HG03159 (cell line): ENCODE results near the gene RNF181.
"Not testable (repeated sequence)": the region's sequence is repeated elsewhere in the genome, so short reads cannot be mapped to it uniquely, and the experiment has no call there.

Experiments
- ATAC-seq: cut with Tn5 transposase; IDR thresholded peaks from one replicate; pipeline ENCODE4 v1.9.1; 2021; ENCODE audit warnings: mild to moderate bottlenecking, moderate library complexity; ENCODE audit not compliant: unreplicated experiment

The RNF181 gene

GRCh38 chr2:85577063-85577385 is 18.5 kb upstream of the RNF181 start:
- no peak for ATAC-seq

DNA sequence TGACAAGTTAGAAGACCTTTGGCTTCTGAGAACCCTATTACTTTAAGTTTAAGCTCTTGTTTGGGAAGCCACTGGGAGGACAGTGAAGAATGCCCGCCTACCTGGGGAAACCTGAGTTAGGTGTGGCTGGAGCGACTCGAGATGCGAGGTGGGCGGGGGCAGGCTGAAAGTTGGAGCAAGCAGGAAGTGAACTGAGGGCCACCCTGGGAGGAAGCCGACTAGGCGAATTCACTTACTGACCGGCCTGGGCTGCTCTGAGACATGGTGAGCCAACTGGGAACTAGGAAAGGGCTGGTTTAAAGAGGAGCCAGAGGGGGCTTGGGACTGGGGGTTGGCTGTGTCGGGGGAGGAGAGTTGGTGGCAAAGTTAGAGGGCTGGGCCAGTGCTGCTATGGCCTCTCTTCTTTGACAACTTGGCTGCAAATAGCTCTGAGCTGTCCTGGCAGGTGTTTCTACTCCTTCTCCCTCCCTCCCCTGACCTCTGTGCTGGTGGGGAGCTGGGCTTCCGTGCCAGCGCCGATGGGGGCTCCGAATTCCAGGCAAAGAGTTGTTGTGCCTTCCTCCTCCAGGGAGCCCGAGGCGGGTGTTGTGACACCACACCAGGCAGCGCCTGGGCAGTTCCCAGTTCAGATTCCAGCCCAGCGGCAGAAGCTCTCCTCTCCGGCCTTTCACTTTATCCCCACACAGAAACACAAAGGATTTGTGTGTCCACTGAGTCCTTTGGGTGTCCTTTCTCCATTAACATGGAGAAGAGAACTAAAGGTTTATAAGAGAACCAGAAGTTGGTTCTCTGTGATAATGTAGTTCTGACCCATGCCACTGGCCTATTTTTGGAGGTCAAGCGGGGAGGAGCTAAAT is 17.9 kb upstream of the RNF181 start, which contains the start of gene VAMP8:
Gene VAMP8, plus strand, starts transcription at position 201 of the 857 bp plus-strand sequence. Its CDS starts 61 bp downstream, at position 262.
- no peak for ATAC-seq

DNA sequence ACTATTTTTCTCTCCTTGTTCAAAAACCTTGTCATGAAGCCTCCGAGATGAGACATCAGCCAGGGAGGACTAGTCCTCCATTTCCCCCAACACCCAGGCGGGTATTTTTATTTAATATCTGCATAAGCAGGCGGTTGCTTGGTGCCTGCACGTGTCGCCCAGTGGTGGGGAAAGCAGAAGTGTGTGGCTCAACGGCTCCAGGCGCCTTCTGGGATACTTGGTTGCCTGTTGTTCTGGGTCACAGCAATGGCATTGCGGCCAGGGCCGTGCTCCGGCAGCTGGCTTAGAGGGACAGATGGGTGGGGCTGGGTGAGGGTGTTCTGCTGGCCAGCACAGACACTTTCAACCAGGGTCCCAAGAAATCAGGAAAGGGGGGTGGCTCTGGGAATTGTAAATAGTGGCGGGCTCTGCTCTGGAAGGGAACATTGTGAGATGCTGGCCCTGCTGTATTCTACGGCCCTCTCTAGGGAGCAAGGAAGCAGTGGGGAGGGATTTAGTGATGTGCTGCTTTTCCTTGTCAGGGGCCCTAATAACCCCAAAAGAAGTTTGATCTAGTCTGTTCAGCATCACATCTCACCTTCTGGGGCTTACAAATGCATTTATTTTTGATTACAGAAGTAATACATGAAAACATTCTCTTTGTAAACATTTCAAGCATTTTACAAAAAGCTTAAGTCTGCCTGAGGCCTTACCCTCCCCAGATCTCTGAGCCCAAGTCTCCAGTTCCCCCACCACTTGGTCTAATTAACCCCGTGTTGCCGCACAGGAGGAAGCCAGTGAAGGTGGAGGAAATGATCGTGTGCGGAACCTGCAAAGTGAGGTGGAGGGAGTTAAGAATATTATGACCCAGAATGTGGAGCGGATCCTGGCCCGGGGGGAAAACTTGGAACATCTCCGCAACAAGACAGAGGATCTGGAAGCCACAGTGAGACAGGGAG is 17.0 kb upstream of the RNF181 start:
- peak; percentile 40 for ATAC-seq

DNA sequence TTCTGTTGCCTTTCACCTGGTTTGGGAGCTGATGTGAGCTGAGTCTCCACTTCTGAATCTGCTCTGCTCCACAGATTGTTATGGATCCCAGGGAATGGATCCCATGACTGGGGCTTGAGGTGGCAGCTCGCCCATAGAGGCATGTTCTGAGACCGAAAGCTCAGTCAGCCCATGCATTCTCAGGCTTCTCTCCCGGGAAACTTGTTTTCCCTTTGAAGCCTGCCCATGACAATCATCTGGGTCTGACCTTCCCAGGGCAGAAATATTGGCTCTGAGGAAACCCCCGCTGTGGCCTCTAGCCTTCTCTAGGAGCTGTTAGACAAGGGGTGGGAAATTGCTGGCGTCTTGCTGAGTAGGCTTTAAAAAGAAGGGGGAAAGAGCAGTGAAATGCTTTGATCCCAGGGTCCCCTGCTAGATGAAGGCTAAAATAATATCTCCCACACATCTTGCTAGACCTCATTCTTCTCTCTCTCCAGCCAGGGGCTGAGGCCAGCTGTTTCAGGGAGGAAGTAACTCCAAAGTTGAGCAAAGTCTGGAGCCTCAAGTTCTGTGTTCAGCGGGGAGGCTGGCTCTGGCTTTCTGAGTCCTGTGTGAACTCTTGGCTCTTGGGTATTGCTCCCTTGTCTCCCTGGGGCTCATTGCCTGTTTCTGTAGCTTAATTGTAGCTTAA is 16.1 kb upstream of the RNF181 start:
- no peak for ATAC-seq

- ATAC-seq, result no peak
Observed at GRCh38 chr2:85580206-85580605, 15.3 kb upstream of the RNF181 start.

GRCh38 chr2:85582492-85582891 is 13.1 kb upstream of the RNF181 start:
- ATAC-seq, result no peak

DNA sequence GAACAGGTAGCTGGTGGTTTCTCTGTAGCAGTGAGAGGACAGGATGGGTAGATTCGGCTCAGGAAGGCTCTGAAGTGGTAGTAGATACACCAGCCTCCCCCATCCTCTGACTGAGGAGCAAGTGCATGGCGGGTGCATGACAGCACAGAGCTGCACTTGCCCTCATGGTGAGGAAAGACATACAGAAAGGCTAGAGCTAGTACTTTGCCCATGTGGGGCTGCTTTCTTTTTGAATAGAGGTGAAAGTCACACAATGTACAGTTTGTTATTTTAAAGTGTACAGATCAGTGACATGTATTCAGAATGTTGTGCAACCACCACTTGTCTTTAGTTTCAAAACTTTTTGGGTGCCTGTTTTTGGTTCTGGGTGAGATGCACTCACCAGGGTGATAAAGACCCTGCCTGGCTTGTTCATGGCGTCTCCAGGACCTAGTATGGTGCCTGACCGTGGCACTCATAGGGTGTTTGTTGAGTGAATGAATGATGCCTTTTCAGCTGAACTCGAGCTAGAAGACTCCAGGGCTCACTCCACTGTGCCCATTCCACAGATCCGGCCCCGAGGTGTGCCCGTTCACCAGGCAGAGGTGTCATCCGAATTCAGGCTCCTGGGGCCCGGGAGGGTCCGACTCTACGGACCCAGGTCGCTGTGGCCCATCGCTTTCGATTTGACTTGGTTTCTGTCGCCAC is 11.7 kb upstream of the RNF181 start:
- peak; percentile 2 for ATAC-seq

DNA sequence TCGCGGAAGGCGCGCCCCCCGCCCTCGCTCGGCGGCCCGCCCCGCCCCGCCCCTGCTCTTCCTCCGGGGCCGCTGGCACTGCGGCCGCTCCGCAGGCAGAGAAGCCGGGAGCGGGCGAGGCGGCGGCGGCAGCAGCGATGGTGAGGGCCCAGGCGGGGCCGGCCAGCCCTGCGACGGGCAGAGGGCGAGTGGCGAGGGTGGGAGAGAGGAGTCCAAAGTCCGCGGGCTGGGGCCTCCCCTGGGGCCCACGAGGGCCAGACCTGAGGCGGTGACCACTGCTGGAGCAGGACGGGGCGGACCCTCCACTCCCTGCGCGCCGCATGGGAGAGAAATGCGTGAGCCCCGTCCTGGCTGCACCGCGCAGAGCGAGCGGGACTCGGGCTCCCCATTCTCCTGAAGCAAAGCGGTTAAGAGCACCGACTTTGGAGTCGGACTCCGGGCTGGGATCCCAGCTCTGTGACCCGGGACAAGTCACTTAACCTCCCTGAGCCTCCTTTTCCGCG is 11.1 kb upstream of the RNF181 start, which contains the start of gene VAMP5:
Gene VAMP5, plus strand, starts transcription at position 78 of the 503 bp plus-strand sequence. Its CDS starts 60 bp downstream, at position 138.
- peak; percentile 52 for ATAC-seq

GRCh38 chr2:85584857-85585780 is 10.4 kb upstream of the RNF181 start:
- ATAC-seq, result no peak

DNA sequence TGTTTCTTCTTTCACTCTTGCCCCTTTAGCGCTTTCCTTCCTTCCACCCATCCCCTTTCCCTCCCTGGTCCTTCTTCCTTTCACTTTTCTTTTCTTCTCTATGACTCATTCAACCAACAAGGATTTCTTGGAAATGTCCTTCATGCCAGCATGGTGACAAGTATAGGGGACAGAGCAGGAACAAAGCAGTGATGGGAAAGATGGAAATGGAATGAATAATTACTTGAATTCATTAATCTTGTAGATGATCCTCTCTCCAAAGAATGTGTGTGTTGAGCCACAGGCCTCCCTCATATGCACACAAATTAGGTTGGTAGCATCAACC is 9.8 kb upstream of the RNF181 start:
- ATAC-seq, result no peak

DNA sequence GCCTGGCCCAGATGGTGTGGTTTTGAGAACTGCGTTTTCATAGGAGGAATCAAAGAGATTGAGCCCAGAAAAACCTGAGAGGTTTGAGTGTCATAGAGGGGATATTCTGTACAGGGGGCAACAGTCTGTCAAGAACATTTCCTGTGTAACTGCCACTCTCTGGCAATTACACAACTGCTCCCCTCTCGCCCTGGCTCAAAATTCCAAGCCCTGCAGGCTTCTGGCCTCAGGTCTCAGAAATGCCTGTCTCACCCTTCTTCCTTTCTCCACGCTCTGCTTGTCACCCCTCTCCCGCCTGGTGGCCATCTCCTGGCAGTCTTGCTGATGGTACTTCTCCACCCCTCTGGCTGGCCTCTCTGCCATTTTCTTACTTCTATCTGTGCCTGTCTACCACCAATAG is 7.3 kb upstream of the RNF181 start:
- ATAC-seq, result no peak

DNA sequence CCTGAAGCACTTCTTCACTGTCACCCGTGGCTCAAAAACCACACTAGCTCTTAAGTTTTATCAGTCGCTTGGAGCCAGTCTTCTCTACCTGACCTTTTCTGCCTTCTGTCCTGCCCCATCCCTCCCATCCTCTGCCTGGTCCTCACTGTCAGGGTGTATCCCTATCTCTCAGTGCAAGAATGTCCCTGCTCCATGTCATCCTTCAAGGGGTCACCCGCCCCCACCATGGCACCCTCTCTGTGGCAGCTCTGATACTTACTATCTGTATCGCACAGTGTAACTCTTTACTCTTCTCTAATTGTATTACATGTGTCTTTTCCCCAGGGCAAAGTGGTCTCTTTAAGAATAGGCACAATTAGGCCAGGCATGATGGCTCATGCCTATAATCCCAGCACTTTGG is 6.9 kb upstream of the RNF181 start:
- no peak for ATAC-seq

GRCh38 chr2:85589181-85589580 is 6.4 kb upstream of the RNF181 start:
- no peak for ATAC-seq

DNA sequence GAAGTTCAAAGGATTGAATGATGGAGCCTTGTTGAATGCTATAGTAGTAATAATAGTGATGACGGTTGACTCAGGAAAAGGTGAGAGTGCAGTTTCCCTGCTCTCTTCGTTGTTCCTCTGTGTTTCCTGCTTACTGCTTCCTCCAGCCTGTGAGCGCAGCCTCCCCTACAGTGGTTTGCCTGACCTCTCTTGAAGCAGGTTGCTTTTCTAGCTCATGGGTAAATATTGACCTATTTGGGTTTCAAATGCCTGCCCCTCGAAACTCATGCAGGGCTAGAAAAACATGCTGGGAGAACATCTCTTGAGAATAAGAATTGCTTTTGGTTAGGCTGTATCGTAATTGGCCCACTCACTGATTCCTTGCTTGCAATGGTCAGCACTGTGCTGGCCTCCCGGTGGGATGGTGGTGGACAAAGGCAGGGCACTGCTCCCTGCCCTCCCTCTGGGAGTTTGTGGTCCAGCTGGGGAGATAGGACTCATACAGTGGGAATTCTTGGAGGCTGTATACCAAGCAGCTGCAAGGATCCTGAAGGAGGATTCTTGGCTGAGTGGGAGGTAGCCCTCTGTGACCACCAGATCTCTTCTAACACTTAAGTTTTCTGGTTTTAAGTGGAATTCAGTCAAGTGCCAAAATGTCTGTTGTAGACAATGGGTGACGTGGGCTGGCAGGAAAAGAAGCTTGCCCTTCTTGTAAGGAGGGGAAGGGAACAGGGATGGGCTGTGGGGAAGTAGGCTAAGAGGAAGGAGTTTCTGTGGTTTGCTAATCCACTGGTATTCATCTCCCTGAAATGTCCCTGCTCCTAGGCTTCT is 5.4 kb upstream of the RNF181 start:
- no peak for ATAC-seq

DNA sequence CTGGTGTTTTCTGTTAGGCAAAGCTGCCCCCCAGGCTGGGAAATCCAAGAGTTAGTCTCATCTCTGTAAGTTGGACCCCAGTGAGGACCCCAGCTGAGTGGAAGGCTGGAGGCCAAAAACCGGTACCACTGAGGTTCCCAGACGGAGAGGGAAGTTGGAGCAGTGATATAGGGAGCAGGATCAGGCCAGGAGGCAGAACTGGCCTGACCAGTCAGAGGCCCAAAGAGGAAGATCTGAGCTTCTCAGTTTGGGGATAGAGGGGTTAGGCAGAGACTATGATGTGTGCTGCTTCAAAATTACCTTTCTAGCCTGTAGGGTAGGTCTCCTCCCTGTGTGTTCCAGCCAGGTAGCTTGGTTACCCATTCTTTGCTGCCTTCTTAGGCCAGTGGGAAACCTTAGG is 4.6 kb upstream of the RNF181 start:
- ATAC-seq, result no peak

DNA sequence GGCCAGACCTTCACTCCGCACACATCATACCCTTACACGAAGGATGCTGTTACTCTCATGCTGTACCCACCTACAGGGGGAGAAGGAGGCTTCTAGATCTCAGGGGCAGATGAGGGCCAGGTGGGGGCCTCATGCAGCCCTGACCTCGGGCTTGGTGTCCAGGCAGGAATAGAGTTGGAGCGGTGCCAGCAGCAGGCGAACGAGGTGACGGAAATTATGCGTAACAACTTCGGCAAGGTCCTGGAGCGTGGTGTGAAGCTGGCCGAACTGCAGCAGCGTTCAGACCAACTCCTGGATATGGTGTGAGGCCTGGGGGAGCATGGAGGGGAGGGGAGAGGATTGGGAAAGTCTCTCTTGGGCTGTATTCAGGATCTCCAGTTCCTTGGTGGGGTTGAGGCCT is 4.0 kb upstream of the RNF181 start:
- no peak for ATAC-seq

GRCh38 chr2:85592299-85592698 is 3.2 kb upstream of the RNF181 start:
- not testable (repeated sequence) for ATAC-seq

DNA sequence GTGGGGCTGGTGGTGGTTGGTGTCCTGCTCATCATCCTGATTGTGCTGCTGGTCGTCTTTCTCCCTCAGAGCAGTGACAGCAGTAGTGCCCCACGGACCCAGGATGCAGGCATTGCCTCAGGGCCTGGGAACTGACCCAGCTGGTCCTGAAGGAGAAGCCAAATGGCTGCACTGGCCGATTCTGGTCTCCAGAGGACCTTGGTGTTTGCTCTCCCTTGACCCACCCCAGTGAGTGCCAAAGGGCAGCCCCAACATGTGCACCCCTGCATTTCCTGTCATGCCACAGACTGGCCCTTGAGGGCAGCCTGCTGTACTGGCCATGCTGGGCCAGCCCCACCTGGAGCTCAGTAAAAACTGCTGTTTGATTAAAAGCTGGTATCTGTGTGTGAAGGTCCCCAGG is 2.5 kb upstream of the RNF181 start:
- no peak for ATAC-seq
